G401 (cell line): ENCODE data around the gene MAN2C1. TPM values are rescaled to one million over a fixed set of nuclear protein-coding genes. Genes with fewer than 3 reads are reported as not detected.
A peak's percentile ranks its signal among the peaks of the same experiment; 100 is the strongest.
"Not testable (repeated sequence)": the region's sequence is repeated elsewhere in the genome, so short reads cannot be mapped to it uniquely, and the experiment has no call there.

Experiments used
- DNase-seq: peaks from one replicate; pipeline ENCODE4 v3.0.0-alpha.2; 2015; ENCODE audit warnings: low spot score
- in situ Hi-C: cut with HindIII; loops from 2 replicates; pipeline ENCODE4 v1.10.0; 2016; ENCODE audit warnings: low sequenced_read_pairs, mixed read lengths
- total RNA-seq: library from RNA; depleted of rRNA; stranded (reverse); fragments of >200 nt; shearing (Covaris generic); gene quantifications from 2 replicates; pipeline ENCODE4 v1.2.3, GENCODE V29; 2014

Gene MAN2C1
- total RNA-seq, 1 experiment from 2014 or later, result 59.1 TPM

- in situ Hi-C loops, result no loop called here
- DNase-seq, result peak; percentile 53
These were observed 19.7 kb downstream of the MAN2C1 start for GRCh38 chr15:75348562-75349350.

DNA sequence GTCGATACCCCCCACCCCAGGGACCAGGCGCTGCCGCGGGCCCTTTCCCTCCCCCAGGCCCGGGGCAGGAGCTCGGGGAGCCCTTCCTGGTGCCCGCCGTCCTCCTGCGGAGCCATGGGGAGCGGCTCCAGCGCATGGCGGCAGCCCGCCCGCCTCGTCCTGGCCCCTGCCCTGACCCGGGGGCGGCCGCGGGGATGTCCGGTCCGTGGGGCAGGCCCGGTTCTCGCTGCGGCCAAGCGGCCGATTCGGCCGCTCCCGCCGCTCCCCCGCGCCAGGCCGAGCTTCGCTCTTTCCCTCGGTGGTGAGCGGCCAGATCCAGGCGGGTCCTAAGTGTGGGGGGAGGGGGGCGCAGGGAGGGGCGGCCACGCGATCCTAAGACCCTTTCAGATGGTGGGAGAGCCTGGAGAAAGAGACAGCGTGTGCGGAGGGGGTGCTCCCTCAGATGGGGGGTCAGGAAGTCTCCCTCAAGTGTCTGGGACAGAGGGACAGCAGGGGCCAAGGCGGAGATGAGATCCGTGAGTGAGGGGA, 20.3 kb downstream of the MAN2C1 start:
- in situ Hi-C loops, result no loop called here
- DNase-seq, result no peak

DNA sequence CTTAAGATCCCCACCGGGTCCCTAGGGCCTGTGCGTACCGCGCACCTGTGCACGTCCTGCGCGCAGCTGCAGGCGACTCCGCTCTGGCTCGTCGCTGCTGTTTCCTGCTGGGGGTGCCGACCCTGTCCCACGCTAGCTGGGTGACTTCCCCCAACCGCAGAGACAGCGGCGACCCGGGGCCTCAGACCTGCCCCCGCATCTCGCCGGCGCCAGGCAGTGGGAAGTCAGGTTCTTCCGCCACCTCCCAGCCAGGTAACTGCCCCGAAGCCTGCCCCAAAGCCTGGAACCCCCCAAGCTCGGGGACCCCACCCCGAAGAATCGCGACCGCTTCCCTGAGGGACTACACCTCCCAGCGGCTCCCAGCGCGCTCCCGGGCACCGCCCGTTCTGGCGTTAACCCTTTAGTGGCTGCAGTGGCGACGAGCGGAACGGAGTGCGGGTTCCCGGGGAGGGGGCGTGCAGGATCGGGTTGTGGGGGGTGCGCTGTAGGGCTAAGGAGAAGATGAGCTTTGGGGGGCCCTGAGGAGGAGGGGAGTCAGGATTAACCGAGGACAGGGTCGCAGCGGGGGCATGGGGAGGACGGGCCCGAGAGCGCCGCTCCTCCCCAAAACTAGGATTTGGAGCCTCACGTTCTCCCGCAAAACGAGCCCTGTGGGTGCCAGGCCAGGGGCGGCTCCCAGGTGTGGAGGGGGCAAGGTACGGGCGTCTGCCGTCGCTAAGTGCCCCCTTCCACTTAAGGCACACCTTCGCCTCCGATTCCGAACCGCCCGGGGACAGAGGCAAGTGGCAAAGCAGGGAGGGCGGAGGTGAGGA, 21.0 kb downstream of the MAN2C1 start:
- peak; percentile 76 for DNase-seq

GRCh38 chr15:75346796-75347221, 21.6 kb downstream of the MAN2C1 start, which contains the start of gene NEIL1:
Gene NEIL1, plus strand, starts transcription at chr15:75347039. Its CDS starts 1,867 bp downstream, at chr15:75348906.
- in situ Hi-C loops, result no loop called here
- peak; percentile 44 for DNase-seq

More for the DNA sequence above, 21.0 kb downstream of the MAN2C1 start:
- in situ Hi-C loops, result no loop called here

DNA sequence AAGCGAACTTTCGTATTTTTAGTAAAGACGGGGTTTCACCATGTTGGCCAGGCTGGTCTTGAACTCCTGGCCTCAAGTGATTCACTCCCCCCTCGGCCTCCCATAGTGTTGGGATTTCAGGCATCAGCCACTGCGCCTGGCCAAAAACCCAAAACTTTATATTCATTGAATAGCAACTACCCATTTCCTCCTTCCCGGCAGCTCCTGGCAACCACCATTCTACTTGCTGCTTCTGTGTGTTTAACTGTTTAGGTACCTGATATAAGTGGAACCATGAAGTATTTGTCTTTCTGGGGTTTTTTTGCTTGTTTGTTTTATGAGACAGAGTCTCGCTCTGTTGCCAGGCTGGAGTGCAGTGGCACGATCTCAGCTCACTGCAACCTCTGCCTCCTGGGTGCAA, 24.5 kb downstream of the MAN2C1 start:
- in situ Hi-C loops, DNase-seq: not testable (repeated sequence)

- in situ Hi-C loops, result no loop called here
- no peak for DNase-seq
These were observed 26.2 kb downstream of the MAN2C1 start for GRCh38 chr15:75342221-75342620.

- DNase-seq, result no peak
- in situ Hi-C loops, result no loop called here
These were observed 28.7 kb downstream of the MAN2C1 start for GRCh38 chr15:75339531-75340240.

DNA sequence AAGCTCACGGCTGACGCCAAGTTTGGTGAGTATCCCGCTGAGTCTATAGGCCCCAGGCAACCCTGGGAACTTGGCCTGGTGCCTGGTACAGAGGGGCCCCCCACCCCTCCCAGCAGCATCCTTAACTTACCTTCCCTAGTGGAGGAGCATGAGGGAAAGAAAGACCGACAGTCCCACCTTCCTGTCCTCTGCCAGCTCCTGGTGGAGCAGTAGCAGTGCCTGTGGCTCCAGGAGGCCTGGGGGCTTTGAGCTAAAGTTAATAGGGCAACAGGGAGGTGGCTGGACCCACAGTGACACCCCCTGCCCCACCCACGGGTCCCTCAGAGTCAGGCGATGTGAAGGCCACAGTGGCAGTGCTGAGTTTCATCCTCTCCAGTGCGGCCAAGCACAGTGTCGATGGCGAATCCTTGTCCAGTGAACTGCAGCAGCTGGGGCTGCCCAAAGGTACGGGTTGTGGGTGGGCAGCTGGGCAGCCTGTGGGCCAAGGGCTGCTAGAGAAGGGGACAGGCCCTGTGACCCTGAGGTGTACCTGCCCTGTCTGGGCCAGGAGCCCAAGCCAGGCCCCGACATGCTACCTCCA, 29.7 kb downstream of the MAN2C1 start:
- DNase-seq, result no peak
- in situ Hi-C loops, result no loop called here

DNA sequence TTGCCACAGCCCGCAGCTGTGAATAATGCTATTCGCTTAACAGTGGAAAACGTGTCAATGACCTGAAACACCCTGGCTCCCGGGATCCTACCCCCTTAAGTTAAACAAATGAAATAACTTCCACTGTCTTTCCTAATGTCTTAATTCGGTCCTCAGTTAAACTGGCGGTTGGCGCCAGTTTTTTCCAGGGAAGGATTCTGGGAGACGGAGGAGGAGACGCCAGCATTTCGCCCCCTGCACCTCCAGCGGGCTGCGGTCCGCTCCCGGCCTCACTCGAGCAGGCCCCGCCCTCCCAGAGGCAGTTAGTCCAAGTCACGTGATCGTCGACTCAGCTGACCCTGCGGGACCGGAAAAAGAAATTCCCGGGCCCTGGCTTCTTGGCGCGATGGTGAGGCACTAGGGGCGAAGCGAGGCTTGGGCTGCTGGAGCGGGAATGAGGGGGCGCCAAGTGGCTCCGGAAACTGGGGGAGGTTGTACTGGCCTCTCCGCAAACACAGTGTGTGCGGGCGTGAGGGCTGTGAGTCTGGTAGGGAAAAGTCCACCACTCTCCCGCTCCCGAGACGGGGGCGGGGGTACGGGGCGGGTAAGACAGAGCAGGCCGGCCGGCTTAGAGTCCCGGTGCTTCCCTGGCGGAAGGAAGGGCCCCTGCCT, 32.6 kb downstream of the MAN2C1 start, which contains the start of gene COMMD4:
Gene COMMD4 (plus strand): TSS at position 359 of the 651 bp plus-strand sequence. CDS start 27 bp downstream, at position 386.
- in situ Hi-C loops, result no loop called here
- DNase-seq, result peak; percentile 95

GRCh38 chr15:75335313-75335704, 33.1 kb downstream of the MAN2C1 start:
- peak; percentile 10 for DNase-seq
- in situ Hi-C loops, result no loop called here

GRCh38 chr15:75333654-75334419, 34.6 kb downstream of the MAN2C1 start:
- in situ Hi-C loops, DNase-seq: not testable (repeated sequence)

DNA sequence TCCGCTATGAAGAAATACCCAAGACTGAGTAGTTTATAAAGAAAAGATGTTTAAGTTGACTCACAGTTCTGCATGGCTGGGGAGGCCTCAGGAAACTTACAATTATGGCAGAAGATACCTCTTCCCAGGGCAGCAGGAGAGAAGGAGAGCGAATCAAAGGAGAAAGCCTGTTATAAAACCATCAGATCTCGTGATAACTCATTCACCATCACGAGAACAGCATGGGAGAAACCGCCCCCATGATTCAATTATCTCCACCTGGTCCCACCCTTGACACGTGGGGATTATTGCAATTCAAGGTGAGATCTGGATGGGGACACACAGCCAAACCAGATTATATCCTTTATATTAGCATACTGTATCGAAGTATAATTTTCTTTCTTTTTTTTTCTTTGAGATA, 36.3 kb downstream of the MAN2C1 start:
- in situ Hi-C loops, DNase-seq: not testable (repeated sequence)

- in situ Hi-C loops, result no loop called here
- DNase-seq, result no peak
These were observed 38.8 kb downstream of the MAN2C1 start for GRCh38 chr15:75329571-75329970.

DNA sequence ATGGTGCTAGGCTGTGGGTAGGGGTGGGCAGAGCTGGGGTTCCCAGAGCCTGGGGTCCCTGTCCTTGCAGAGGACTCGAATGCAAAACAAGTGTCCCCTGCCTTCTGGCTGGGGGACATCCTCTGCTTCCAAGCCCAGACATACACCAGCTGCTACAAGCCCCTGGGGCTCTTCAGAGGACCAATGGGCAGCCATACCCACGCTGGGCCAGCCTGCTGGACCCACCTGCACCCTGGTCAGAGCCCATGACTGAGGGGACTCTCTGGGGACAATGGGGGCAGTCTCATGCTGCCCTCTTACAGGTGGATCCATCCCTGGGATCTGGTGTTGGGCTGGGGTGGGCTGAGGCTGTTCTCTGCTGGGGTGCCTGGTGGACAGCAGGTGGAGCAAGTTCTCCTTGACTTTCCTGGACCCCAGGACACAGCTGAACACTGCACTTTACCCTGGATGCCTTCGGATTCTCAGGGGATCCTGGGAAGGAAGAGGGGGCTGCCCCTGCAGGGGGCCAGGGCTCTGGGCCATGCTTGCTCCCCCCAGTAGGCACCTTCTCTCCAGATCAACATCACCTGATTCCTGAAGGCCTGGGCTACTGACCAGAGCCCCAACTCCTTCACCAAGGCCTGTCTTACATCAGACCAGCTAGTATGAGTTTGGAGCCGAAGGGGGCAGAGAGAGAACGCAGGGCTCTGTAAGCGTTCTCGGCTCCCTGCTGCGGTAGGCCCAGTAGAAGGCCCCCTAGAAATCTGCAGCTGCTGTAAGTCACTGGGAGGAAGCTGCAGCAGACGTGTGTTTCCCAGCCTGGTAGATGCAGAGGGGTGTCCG, 39.7 kb downstream of the MAN2C1 start:
- no peak for DNase-seq
- in situ Hi-C loops, result no loop called here

DNA sequence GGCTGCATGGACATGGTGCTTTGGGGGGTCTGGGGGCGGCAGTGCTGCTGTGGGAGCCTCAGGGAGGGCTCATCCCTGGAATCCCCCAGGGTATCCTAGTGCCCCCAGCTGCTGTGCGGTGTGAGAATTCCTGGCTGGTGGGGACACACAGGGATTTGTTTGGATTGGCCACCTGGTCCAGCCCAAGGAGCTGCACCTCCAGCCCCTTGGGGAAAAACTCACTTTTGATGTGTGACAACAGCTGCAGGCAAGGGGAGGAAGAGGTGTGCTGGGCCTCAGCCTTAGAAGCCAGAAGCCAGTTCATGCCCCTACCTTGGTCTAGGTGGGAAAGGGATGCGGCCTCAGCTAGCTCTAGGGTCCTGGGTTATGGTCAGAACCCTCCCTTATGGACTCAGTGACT, 40.9 kb downstream of the MAN2C1 start:
- in situ Hi-C loops, result no loop called here

DNA sequence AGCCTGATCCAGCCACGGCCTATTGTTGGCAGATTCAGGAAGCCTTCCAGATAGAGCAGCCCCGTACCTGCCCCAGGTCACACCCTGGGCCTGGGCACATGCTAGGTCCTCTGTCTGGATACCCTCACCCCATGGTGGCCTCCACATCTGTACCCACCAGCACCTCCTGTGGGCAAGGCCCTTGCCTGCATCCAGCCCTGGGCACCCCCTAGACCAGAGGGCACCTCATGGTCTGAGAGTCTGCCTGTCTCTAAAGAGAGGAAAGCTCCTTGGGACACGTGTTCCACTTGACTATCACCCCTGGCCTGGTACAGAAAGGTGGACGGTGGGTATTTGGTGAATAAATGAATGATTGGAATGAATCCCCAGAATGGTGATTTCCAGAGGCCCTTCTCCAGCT, 41.4 kb downstream of the MAN2C1 start:
- in situ Hi-C loops, result no loop called here
- DNase-seq, result no peak

More for the DNA sequence above, 40.9 kb downstream of the MAN2C1 start:
- DNase-seq, result no peak

DNA sequence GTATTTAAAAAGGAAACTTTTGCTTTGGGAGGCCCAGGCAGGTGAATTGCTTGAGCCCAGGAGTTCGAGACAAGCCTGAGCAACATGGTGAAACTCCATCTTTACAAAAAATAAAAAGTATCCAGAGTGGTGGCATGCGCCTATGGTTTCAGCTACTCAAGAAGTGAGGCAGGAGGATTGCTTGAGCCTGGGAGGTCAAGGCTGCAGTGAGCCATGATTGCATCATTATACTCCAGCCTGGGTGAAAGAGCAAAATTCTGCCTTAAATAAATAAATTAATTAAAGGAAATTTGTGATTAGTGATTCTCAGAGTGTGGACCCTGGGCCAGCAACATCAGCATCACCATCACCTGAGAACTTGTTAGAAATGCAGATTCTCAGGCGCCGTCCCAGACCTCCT, 42.5 kb downstream of the MAN2C1 start:
- in situ Hi-C loops, result no loop called here
- no peak for DNase-seq
